Activated B cell treated with CpG ODN at 0.5 μM for 24 hours (primary cell): ENCODE data around the gene BOLA1. TPM values are rescaled to one million over a fixed set of nuclear protein-coding genes. Genes with fewer than 3 reads are reported as not detected.

Experiments
- ATAC-seq: fragments of 200-7000 bp; cut with Tn5 transposase; one replicate; pipeline ENCODE4 v1.10.0; 2021; ENCODE audit warnings: low read depth, mild to moderate bottlenecking, moderate library complexity
- CTCF ChIA-PET: fragments of 350-600 bp; sonication (Branson Sonifier 250); formaldehyde crosslinking; loops from one replicate; lab custom pipeline; 2021; ENCODE audit warnings: antibody characterized with exemption; lab: Charles Lee
- POLR2A ChIA-PET: fragments of 350-600 bp; sonication (Branson Sonifier 250); formaldehyde crosslinking; loops from one replicate; lab custom pipeline; 2021; ENCODE audit warnings: antibody characterized with exemption; lab: Charles Lee
- DNase-seq: peaks from one replicate; pipeline ENCODE4 v3.0.0; 2022
- H3K27ac Mint-ChIP-seq: one replicate; pipeline ENCODE4 v1.8.0; 2020; ENCODE audit warnings: mixed read lengths
- H3K27me3 Mint-ChIP-seq: one replicate; pipeline ENCODE4 v1.8.0; 2021; ENCODE audit warnings: mixed read lengths
- H3K36me3 Mint-ChIP-seq: one replicate; pipeline ENCODE4 v1.8.0; 2021; ENCODE audit warnings: low read depth, mixed read lengths
- H3K4me1 Mint-ChIP-seq: one replicate; pipeline ENCODE4 v1.8.0; 2021; ENCODE audit warnings: mixed read lengths
- H3K4me3 Mint-ChIP-seq: one replicate; pipeline ENCODE4 v1.8.0; 2020; ENCODE audit warnings: mild to moderate bottlenecking, mixed read lengths
- H3K9me3 Mint-ChIP-seq: one replicate; pipeline ENCODE4 v1.8.0; 2020; ENCODE audit warnings: mixed read lengths
- intact Hi-C: fragments of 100-400 bp; cut with micrococcal nuclease; formaldehyde crosslinking; loops from one replicate; pipeline ENCODE4 v1.15.1; 2024
- total RNA-seq: library from RNA; stranded (reverse); gene quantifications from 2 replicates; pipeline ENCODE4 v1.2.3, GENCODE V29; 2022
- TF ChIP-seq, protein P1 (sequence below): fragments of 200-600 bp; IDR thresholded peaks from one replicate; pipeline ENCODE4 v1.8.0; 2022; ENCODE audit warnings: antibody characterized with exemption, mild to moderate bottlenecking

The BOLA1 gene
- total RNA-seq, 1 donor from 2014 or later: 10.2 TPM

DNA sequence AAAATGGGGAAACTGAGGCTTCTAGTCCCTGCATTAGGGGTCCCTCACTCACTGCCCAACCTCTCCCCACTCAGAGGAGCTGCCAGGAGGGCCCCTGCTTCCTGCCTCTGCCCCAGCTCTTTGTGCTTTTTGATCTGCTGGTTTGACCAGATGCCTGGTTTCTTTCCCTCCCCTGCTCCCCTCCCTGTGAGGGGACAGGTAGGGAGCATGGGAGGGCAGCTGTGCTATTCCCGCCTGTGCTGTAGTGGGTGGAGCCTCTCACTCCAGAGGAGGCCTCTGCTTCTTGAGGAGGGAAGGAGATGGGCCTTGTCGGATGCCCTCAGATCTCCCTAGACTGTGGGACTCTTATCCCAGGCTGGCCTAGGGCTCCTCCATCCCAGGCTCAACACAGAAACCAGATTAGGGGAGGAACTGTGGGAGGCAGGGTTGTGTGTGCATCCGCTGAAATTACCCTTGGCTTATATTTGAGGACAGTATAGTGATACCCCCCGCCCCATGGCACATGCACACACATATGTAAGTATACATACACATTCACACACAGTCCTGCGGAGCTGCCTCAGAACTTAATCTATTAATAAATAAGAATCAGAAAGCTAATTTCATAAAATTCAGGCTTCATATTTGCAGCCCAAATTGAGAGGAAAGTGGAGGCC is 4.6 kb downstream of the BOLA1 start:
- ATAC-seq: no peak
- Mint-ChIP-seq H3K9me3 (peaks cover 4% of the 10 kb centered on the region), H3K36me3 (peaks cover 1% of the 10 kb centered on the region), H3K4me1 (peaks cover 19% of the 10 kb centered on the region), H3K27me3 (peaks cover 2% of the 10 kb centered on the region), H3K27ac (no peak overlapping the region), H3K4me3 (no peak overlapping the region)
- intact Hi-C loops: no loop called here
- POLR2A ChIA-PET: no interaction called here
- CTCF ChIA-PET: no interaction called here
- TF ChIP-seq, protein P1, sequence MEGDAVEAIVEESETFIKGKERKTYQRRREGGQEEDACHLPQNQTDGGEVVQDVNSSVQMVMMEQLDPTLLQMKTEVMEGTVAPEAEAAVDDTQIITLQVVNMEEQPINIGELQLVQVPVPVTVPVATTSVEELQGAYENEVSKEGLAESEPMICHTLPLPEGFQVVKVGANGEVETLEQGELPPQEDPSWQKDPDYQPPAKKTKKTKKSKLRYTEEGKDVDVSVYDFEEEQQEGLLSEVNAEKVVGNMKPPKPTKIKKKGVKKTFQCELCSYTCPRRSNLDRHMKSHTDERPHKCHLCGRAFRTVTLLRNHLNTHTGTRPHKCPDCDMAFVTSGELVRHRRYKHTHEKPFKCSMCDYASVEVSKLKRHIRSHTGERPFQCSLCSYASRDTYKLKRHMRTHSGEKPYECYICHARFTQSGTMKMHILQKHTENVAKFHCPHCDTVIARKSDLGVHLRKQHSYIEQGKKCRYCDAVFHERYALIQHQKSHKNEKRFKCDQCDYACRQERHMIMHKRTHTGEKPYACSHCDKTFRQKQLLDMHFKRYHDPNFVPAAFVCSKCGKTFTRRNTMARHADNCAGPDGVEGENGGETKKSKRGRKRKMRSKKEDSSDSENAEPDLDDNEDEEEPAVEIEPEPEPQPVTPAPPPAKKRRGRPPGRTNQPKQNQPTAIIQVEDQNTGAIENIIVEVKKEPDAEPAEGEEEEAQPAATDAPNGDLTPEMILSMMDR: no peak
- DNase-seq: no peak

DNA sequence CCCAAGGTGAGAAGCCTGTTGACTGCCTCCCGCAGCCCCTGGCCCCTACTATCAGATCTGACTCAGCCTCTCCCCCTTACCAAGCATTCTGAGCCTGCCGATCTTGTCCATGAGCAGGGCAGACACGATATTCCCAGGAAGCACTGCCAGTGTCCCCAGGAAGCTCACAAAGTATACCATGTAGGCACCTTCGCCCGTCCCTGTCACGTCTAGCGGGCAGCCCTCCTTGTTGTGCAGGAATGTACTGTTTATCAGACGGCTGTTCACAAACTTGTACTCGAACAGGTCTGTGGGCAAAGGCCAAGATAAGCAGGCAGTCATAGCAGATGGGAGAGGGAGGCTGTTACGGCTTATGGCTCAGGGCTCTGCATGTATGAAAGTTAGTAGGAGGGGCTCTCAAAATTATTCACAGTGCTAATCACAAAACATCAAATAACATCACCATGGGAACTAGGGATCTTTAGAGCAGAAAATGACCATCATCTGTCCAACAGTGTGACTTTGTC is 7.3 kb downstream of the BOLA1 start:
- no peaks in the 10 kb centered on the region for H3K36me3 Mint-ChIP-seq
- CTCF ChIA-PET: no interaction called here

DNA sequence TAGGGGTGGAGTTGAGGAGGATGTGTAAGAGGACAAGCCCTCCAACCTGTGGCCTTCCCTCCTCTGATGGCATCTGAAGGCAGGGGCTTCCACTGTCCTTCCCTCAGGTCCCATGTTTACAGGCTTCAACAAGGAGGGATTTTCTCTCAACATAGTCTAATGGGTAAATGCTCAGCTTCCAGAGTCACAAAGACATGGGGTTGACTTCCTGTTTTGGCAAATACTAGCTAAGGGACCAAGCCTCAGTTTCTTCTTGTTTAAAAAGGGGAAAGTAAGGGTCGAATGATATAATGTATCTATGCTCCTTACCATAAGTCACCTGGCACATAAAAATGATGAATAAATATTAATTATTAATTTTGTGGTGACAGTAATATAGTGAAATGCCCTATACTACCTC is 15.2 kb downstream of the BOLA1 start:
- TF ChIP-seq, protein P1: no peak
- CTCF ChIA-PET: no interaction called here
- no peaks in the 10 kb centered on the region for H3K36me3 Mint-ChIP-seq
- POLR2A ChIA-PET: interaction anchor here (0.6 to 2.9 kb wide), 2 partner anchors 13 to 27 kb away, joined by 3 to 17 read pairs; a partner anchor contains a TSS
- no peak for DNase-seq
- H3K4me3 Mint-ChIP-seq: no peak overlapping the region
- H3K4me1 Mint-ChIP-seq: peaks cover 23% of the 10 kb centered on the region
- no peak for ATAC-seq
- H3K9me3 Mint-ChIP-seq: no peaks in the 10 kb centered on the region
- peaks cover 28% of the 10 kb centered on the region for H3K27me3 Mint-ChIP-seq
- H3K27ac Mint-ChIP-seq: no peak overlapping the region
- intact Hi-C loops: no loop called here

More for the DNA sequence above, 7.3 kb downstream of the BOLA1 start:
- intact Hi-C loops: no loop called here
- H3K27ac Mint-ChIP-seq: no peak overlapping the region
- no peak for ATAC-seq
- peaks cover 8% of the 10 kb centered on the region for H3K27me3 Mint-ChIP-seq
- no peak overlapping the region for H3K4me3 Mint-ChIP-seq
- no peak for DNase-seq
- no peaks in the 10 kb centered on the region for H3K4me1 Mint-ChIP-seq
- POLR2A ChIA-PET: no interaction called here
- no peaks in the 10 kb centered on the region for H3K9me3 Mint-ChIP-seq
- TF ChIP-seq, protein P1: no peak

DNA sequence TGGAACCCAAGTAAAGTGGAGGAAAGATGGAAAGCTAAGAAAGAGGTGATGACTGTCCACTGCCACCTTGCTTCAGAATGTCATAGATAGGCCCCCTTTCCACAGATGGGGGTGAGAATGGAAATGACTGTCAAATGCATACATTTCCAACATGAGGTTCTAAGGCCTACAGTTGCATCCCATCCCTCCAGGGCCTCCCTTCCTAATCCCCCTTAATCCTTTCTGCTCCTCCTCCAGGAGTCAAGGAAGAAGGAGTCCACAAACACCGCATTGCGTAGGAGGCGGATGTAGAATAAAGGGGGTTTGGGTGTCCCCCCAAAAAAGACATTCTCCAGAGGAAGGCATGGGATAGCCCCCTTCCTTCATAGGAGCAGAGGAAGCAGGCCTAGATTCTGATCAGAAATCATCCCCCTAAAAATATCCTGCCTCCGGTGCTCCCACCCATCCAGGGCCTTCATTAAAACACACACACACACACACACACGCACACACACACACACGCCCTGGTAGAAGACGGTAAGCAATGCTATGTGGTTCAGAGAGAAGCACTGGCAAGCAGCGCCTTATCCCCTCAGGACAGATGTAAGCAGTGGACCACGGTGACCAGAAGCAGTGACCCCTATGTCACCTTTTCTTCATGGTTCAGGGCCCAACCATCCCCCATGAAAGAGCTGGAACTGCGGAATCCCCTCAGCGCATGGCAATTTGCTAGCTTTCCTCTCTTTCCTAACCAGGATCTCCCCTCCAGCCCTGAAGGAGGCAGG is 16.2 kb downstream of the BOLA1 start:
- Mint-ChIP-seq H3K4me3 (no peak overlapping the region), H3K27ac (no peak overlapping the region), H3K9me3 (no peaks in the 10 kb centered on the region), H3K27me3 (peaks cover 26% of the 10 kb centered on the region), H3K36me3 (no peaks in the 10 kb centered on the region), H3K4me1 (peaks cover 23% of the 10 kb centered on the region)
- ATAC-seq (no peak), DNase-seq (no peak)
- ChIA-PET CTCF (no interaction called here), POLR2A (interaction anchor here (2.9 kb wide), 1 partner anchor 28 kb away, joined by 17 read pairs; a partner anchor contains a TSS)
- TF ChIP-seq, protein P1: no peak
- intact Hi-C loops: no loop called here
